NCI-H345 treated with DMSO at 0.1 percent for 48 hours (cell line): ENCODE data around the gene FAM162B.
A peak's percentile ranks its signal among the peaks of the same experiment; 100 is the strongest.
"Not testable (repeated sequence)": the region's sequence is repeated elsewhere in the genome, so short reads cannot be mapped to it uniquely, and the experiment has no call there.

Source experiments
- DNase-seq: peaks from one replicate; lab custom pipeline; 2025; ENCODE audit not compliant: unreplicated experiment; lab: John Stamatoyannopoulos, UW

The FAM162B gene

DNA sequence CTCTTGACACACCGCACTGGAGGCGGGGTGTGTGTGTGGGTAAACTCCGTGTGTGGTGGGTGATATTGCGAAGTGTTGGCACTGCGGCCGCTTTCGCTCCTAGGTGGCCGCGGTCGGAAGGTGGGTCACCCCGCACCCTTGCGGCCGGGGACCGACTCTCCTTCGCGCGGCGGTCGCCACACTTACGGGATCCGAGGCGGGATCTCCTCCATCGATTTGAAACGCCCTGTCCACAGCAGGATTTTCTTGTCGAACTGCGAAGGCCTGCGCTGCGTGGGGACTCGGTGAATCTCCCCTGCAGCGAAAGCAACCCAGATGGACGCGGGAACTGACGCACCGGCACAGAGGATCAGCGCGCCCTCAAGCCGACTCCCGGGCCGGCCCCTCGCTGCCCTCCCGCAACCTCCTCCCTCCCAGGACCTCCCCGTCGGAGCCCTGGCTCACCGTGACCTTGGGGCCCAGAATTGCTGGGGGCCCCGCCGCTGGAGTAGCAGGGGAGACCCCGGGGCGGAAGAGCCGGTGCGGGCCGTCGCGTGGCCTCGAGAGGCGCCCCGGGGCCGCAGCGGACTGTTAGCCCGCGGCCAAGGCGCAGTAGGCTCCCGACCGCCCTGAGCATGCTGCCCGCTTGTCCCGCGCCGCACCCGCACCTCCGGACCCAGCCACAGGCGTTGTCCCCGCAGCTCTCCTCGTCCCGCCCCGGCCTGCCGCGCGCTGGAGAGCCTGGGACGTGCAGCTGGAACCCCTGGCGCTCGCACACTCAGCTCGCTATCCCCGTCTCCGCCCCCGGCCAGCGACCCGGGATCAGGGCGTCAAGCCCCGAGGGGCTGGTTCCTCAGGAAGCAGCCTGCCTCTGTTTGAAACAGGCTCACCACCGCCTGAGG is at the start of gene FAM162B:
Gene FAM162B (minus strand): TSS at position 759 of the 881 bp plus-strand sequence. CDS start 143 bp downstream, at position 616.
- DNase-seq = peak; percentile 11

DNA sequence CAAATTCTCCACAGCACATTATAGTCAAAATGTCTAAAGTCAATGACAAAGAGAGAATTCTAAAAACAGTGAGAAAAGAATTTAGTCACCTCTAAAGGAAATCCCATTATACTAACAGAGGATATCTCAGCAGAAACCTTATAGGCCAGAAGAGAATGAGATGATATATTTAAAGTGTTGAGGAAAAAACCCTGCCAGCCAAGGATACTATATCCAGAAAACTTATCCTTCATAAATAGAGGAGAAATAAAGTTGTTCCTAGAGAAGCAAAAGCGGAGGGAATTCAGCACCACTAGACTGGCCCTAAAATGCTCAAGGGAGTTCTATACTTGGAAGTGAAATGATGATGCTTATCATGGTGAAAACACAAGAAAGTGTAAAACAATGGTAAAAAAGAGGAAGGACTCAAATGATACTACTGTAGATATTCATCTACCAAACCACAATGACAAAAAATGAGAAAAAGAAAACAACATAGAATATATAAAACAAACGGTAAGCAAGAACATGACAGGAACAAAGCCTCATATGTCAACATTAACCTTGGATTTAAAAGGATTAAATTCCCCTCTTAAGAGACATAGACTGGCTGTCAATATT is 46.6 kb upstream of the FAM162B start:
- DNase-seq = no peak

DNA sequence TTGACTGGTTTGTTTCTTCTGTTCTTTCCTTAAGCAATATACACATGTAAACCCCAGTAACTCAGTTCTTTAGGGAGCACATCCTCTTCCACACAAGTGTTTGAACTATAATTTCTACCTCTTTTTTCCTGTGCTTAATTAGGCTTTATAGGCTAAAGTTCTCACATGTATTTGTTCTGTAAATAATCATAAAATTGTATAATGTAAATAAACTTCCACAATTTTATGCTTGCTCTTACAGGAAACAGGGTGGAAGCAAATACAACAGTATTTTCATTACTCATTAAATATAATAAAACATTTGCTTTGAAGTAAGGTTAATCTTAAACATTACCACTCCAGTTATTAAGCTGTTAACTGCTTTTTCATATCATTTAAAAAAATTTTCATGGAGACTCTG is 36.5 kb upstream of the FAM162B start:
- DNase-seq = no peak

DNA sequence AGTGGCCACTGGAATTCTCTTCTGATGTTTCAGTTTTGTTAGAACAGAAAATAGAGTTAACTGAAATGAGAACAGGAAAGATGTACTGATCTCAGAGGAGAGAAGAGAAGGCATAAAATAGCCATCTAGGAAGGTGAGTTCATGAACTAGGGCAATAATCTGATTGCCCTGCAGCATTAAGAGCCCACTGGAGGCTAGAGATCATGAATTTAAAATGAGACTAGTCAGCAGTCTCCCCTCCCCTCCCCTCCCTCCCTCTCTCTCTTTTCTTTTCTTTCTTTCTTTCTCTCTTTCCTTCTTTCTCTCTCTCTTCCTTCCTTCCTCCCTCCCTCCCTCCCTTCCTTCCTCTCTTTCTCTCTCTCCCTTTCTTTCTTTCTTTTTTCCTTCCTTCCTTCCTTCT is 34.4 kb upstream of the FAM162B start:
- no peak for DNase-seq

DNA sequence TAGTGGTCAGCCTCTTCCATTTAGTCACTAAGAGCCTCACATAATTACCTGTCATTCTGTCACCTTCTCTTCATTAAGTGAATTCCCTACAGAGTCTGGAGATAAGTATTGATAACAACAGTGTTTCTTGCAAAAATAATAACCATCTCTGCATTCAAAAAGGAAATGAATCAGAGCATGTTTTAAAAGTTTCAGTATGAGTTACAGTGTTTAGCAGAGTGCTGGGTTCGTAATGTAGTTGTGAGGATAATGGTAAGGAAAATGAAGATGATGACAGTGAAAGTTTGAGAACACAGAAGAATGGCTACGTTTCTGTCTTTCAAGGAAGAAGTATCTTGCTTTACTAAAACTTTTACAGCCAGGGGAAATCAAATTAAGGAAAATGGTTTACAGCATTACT is 32.1 kb upstream of the FAM162B start:
- no peak for DNase-seq

DNA sequence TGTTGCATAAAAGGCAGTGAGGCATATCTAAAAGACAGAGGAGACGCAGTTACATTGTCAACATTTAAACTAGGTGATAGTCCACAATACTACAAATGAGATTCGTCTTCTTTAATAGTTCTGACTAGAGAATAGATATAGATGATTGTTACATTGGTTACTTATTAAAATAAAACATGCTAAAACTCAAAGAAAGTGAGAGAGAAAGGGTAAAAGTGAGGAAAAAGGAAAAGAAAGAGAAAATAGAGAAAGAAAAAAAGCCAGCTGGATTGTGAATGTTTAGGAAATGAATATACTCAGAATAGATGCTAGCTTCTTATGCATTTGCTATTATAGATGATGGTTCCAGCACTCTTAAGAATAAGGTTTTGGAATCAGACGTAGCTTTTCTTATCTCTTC is 27.7 kb upstream of the FAM162B start:
- DNase-seq = no peak

DNA sequence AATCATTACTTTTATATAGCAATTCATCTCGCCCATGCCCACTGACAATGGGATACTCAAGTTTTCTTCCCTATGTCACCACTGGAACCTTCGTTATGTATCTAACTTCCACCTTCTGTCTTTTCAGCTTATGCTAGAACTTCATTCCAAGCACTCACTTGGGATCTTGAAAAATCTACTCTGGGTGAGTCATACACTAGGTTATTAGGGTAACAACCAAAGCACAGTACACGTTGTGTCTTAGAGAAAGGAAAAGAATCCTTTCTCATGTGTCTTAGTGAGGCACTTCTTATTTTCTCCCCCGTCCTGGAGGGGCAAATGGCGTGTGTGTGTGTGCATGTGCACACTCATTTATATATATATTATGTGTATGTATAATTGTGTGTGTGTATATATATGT is 18.3 kb upstream of the FAM162B start:
- no peak for DNase-seq

DNA sequence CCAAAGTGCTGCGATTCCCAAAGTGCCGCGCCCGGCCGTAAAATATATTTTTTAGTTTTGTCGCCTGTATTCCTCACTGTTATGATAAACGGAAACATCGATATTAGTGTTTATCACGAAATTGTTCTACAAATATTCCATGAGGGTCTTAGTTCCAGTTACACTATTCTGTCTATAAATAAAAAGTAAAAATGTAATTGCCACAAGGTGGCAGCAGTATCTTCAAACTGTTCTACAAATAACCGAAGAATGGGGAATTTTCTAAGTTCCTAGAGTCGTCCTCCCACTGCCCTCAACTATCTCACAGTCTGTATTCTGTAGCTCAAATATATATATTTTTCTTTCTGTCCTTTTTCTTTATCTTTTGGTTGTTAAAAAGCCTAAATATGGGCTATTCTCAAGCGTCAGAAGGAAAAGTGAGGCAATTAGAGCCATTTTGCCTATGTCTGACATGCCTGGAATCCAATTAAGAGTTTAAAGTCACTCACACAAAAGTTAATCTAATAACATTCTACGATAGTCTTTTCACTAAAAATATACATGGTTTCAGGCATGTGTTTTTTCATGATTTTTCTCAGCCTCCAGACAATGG is 14.2 kb upstream of the FAM162B start:
- peak; percentile 32 for DNase-seq

DNA sequence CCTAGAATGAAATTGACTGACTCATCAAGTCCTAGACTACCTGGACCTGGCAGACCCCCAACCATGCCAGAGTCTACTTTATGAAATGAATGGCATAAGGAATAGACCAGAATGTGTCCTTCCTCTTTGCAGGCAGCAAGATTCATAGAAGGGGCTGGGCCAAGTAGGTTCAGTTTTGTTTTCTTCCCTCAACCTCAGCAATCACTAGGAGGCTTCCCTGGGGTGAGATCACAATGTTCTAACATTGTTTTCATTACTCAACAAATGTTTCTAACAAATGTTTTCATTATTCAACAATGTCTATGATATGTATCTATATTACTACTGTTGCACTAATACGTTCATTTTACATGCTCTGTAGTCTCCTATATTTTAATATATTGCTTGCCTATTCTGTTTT is 8.4 kb upstream of the FAM162B start:
- DNase-seq = no peak

DNA sequence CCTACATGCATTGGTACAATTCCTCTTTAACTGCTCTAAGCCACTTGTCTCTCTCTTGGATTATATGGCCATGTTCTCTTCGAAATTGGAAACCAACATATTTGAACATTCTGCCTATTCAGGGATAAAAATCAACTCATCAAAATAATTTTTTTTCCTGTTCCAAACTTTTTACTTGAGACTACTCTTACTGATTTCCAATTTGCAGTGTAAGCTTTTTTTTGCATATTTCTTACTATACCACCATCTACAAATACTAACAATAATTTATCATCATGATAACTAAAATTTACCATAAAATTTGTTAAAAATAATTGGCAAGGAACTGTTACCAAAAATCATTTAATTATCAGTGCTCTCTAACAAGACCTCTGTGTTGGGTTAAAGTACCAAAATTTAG is 6.9 kb upstream of the FAM162B start:
- no peak for DNase-seq

DNA sequence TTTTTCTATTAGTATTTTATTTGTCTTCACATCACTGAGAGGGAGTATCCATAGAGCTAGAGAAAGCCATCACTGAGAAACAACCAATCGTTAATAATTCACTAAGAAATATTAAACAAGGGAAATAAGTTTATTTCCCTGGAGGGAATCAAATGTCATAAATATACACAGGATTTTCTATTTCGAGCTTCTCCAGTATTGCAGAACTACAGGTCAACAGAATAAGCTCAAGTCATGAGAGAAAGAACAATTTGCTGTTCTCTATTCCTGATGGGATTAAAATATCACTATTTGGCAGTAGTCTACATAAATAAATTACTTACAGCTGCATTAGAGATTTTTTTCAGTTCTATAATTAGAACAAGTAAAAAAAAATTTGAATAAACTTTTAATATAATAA is 2.2 kb upstream of the FAM162B start:
- no peak for DNase-seq

DNA sequence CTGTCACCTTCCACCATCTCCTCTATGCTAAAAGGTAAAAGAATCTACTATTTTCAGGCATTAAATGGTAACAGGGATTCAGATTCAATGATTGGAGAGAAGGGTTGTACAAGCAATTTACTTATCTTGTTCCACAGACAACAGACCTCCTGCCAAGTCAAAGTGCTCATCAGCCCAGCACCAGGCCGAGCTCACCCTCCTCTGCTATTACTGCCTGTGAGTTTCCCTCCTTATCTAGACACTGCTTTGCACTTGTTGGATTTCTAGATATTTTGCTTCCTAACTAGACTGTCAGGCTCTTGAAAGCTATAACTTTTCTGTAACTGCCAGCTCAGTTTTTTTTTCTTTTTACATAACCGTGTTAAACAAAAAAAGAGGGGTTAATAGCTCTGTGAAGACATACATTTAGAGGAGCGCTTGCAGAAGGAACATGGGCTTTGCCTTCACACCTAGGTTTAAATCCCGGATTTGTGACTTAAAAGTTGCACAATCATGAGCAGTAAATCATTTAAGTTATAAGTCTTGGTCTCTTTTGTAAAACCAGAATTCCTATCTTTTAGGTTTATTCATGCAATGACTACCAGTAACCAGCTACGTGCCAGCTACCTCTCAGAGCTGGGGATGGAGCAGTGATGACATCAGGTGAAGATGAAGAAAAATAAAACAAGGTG is 1.1 kb upstream of the FAM162B start:
- DNase-seq = no peak

DNA sequence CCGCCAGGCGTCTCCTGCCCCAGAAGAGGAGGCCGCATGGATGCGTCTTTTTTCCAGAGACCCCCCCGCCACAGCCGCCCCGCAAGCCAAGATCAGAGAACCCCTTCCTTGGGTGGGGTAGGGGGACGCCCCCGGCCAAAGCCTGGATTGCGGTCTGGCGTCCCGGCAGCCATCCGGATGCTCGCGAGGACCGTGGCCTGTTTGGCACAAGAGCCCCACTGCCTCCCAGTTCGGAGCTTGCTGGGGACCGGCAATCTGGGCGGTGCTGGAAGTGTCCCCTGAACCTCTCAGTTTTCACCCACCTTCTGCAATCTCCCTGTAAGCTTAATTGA is 924 bp downstream of the FAM162B start:
- no peak for DNase-seq

DNA sequence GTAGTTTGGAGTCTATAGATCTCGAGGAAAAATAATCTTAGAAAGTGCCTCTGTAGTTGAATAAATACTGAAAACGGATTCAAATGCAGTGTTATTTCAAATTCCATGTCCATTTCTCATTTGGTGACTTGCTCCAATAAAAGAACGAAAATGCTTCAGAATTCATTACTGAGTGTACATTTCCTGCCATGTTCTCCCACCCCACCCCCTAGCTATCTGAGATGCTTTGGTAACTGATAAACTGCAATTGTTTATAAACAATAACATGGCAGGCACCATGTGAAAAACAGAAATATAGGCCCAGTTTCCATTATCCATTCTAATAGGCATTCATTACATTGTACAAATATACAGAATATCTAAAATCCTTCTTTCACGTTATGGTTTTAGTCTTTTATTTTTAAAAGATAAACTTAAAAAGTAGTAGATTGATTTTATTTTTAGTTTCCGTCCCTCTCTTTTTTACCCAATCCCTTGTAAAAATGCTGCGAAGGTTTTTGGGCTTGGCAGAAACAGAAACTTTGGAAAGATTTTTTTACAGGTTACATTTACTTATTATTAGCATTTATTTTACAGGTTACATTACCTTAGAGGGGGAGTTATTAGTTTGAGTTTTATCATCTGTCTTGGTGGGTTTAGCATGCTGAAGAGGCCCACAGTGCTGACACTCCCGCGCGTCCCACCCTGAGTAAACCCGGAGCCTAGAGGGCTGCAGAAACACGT is 1.5 kb downstream of the FAM162B start:
- no peak for DNase-seq

DNA sequence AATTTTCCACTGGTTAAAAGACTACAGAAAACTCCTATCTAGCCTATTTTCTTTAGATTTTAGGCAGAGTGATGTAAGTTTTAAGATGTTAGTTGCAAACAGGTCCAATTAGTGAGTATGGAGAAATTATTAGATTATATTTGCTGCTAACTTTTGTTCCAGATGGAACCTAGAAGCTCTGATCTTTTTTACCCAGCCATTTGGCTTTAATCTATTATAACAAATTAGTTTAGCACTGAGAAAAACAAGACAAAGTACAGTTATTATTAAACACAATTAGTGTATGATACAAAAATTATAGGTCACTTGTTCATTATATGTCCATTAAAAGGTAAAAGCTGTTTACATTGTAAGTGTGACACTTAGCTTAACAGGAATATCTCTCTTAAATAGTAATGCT is 2.5 kb downstream of the FAM162B start:
- DNase-seq = no peak

DNA sequence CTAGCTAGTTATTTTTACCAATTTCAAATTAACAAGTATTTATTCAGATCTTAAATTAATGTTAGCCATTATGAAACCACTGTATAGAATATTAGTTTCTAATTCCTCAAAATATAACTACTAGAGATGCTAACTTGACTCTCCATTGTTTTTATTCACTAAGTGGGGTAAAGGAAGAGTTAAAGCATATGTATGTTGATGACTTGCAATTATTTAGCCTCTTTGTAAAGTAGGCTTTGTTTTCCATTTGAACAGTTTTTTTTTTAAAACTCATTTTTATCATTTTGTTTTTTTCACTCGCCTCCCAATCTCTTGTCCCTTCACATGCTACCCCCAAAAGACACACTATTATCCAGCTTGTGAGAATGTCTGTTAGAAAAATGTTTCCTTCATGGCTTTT is 3.3 kb downstream of the FAM162B start:
- no peak for DNase-seq

DNA sequence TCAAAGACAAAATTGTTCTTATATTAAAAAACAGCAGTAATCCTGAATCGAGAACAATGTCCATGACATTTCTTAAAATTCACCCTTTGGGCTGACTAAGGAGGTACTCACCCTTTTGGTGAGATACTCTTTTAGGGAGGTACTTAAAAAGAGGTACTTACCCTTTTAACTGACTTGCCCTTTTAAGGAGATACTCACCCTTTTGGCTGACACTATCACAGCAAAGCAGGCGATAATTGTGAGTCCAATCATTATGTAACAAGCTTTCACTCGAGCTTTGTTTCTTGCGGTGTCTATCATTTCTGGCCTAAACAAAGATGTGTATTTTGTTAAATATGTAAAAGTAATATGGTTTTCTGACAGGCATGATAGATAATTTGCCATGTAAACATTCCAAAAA is 3.7 kb downstream of the FAM162B start:
- DNase-seq = no peak

DNA sequence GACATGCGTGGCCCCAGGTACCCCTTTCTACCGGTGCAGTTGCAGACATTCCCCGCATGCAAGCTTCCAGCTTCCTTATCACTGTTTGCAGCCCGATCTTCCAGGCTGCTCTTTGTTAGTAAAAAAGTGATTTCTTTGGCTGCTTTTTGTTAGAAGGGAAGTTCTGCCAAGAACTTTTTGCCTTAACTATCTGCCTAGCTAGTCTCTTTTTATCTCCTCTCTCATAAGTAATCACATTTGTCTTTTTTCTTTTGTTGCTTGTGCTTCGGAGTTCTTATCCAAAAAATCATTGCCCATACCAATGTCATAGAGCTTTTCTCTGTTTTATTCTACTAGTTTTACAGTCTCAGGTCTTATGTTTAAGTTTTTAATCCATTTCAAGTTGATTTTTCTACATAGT is 20.3 kb downstream of the FAM162B start:
- no peak for DNase-seq

DNA sequence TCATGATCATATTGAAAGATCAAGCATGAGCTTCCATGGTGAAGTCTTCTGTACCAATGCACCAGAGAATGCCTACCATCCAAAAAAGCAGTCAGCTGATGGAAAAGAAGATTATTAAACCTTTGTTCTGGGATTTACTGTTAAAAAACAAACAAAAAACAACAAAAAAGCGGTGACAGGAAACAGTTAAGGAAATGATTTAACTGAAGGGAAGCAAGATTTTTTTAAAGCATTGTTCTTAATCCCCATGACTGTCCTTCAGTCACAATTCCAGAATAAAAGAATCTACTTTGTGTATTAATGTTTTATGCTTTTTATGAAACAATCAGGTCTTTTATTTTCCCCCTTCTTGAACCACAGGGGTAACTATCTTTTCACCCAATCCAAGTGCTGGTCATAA is 23.9 kb downstream of the FAM162B start:
- DNase-seq = no peak

DNA sequence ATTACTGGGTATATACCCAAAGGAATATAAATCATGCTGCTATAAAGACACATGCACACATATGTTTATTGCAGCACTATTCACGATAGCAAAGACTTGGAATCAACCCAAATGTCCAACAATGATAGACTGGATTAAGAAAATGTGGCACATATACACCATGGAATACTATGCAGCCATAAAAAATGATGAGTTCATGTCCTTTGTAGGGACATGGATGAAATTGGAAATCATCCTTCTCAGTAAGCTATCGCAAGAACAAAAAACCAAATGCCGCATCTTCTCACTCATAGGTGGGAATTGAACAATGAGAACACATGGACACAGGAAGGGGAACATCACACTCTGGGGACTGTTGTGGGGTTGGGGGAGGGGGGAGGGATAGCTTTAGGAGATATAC is 25.0 kb downstream of the FAM162B start:
- not testable (repeated sequence) for DNase-seq

DNA sequence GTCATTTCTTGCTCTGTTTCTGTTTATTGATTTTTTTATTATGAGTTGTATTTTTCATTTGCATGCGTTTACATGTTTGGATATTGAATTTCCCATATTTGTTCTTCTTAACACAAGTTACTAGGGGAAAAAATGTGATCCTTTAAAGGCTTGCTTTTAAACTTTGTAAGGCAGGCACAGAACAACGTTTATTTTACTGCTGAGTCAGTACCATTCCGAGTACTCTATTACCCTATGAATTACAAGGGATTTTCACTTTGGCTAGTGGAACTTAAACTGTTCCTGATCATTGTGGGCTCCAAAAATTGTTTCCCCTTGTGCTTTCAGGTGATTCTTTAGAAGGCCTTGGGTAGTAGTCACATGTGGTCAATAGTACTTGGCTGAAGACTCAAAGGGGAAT is 28.5 kb downstream of the FAM162B start:
- no peak for DNase-seq
